ENCODE data around the gene CIT. TPM values are rescaled to one million over a fixed set of nuclear protein-coding genes. Genes with fewer than 3 reads are reported as not detected.

Gene CIT
- total RNA-seq, 1 donor from 2014 or later: 85.9 TPM

GRCh38 chr12:119694111-119694510 lies 183.0 kb downstream of the CIT start:
- no peaks in the 10 kb centered on the region for H3K9me3 Mint-ChIP-seq

GRCh38 chr12:119693511-119693910 lies 183.6 kb downstream of the CIT start:
- no peak for TF ChIP-seq CTCF (conservative IDR thresholded peaks at IDR 0.05)
- Mint-ChIP-seq H3K36me3 (ENCODE audit: low read depth) (peaks cover 14% of the 10 kb centered on the region), H3K4me3 (no peak overlapping the region), H3K27ac (ENCODE audit: unreplicated experiment) (no peak overlapping the region), H3K9me3 (no peaks in the 10 kb centered on the region), H3K27me3 (ENCODE audit: low read depth) (no peaks in the 10 kb centered on the region), H3K4me1 (no peaks in the 10 kb centered on the region)
- DNase-seq (ENCODE audit: low read depth, low spot score): no peak

More at GRCh38 chr12:119694111-119694510, 183.0 kb downstream of the CIT start:
- H3K4me3 Mint-ChIP-seq: no peak overlapping the region
- H3K27ac Mint-ChIP-seq (ENCODE audit: unreplicated experiment): no peak overlapping the region
- DNase-seq (ENCODE audit: low read depth, low spot score): no peak
- peaks cover 14% of the 10 kb centered on the region for H3K36me3 Mint-ChIP-seq (ENCODE audit: low read depth)
- no peaks in the 10 kb centered on the region for H3K27me3 Mint-ChIP-seq (ENCODE audit: low read depth)
- TF ChIP-seq CTCF (conservative IDR thresholded peaks at IDR 0.05): no peak
- no peaks in the 10 kb centered on the region for H3K4me1 Mint-ChIP-seq

- H3K36me3 Mint-ChIP-seq (ENCODE audit: low read depth): peaks cover 14% of the 10 kb centered on the region
- peak overlapping the region; percentile 63 for H3K27ac Mint-ChIP-seq (ENCODE audit: unreplicated experiment)
- no peak overlapping the region for H3K4me3 Mint-ChIP-seq
- no peaks in the 10 kb centered on the region for H3K27me3 Mint-ChIP-seq (ENCODE audit: low read depth)
- TF ChIP-seq CTCF (conservative IDR thresholded peaks at IDR 0.05): no peak
- H3K4me1 Mint-ChIP-seq: no peaks in the 10 kb centered on the region
- no peaks in the 10 kb centered on the region for H3K9me3 Mint-ChIP-seq
- DNase-seq (ENCODE audit: low read depth, low spot score): no peak
Measured at GRCh38 chr12:119692997-119693396, 184.1 kb downstream of the CIT start.

GRCh38 chr12:119692410-119692809 lies 184.7 kb downstream of the CIT start:
- Mint-ChIP-seq H3K4me1 (no peaks in the 10 kb centered on the region), H3K36me3 (ENCODE audit: low read depth) (peaks cover 13% of the 10 kb centered on the region), H3K27me3 (ENCODE audit: low read depth) (no peaks in the 10 kb centered on the region)

GRCh38 chr12:119691202-119691810 lies 185.8 kb downstream of the CIT start:
- Mint-ChIP-seq H3K4me1 (no peaks in the 10 kb centered on the region), H3K4me3 (no peak overlapping the region), H3K27ac (ENCODE audit: unreplicated experiment) (no peak overlapping the region), H3K27me3 (ENCODE audit: low read depth) (no peaks in the 10 kb centered on the region), H3K36me3 (ENCODE audit: low read depth) (peaks cover 10% of the 10 kb centered on the region), H3K9me3 (no peaks in the 10 kb centered on the region)
- DNase-seq (ENCODE audit: low read depth, low spot score): no peak
- TF ChIP-seq CTCF (conservative IDR thresholded peaks at IDR 0.05): no peak

More at GRCh38 chr12:119692410-119692809, 184.7 kb downstream of the CIT start:
- no peak for DNase-seq (ENCODE audit: low read depth, low spot score)
- H3K9me3 Mint-ChIP-seq: no peaks in the 10 kb centered on the region
- no peak overlapping the region for H3K4me3 Mint-ChIP-seq
- H3K27ac Mint-ChIP-seq (ENCODE audit: unreplicated experiment): no peak overlapping the region
- no peak for TF ChIP-seq CTCF (conservative IDR thresholded peaks at IDR 0.05)

Data from neural crest cell (in vitro differentiated cells).